IPS DF 6.9 (cell line): ENCODE measurements around the gene MYB.

Experiments used
- DNase-seq: peaks from one replicate; pipeline ENCODE4 v3.0.0-alpha.2; 2013; ENCODE audit warnings: low read depth, low spot score
- H3K27ac ChIP-seq: one replicate; pipeline ENCODE4 v1.5.1; 2013; ENCODE audit warnings: low read length, control low read depth
- H3K27me3 ChIP-seq: 2 replicates; pipeline ENCODE4 v1.6.1; 2013; ENCODE audit warnings: mild to moderate bottlenecking, low read length; ENCODE audit not compliant: control insufficient read depth, insufficient read depth
- H3K36me3 ChIP-seq: 2 replicates; pipeline ENCODE4 v1.6.1; 2013; ENCODE audit warnings: low read length; ENCODE audit not compliant: control insufficient read depth, insufficient read depth
- H3K4me1 ChIP-seq: 2 replicates; pipeline ENCODE4 v1.6.1; 2013; ENCODE audit warnings: low read length; ENCODE audit not compliant: control insufficient read depth, insufficient read depth
- H3K4me3 ChIP-seq: 2 replicates; pipeline ENCODE4 v1.5.1; 2013; ENCODE audit warnings: mild to moderate bottlenecking, low read length
- H3K9me3 ChIP-seq: 2 replicates; pipeline ENCODE4 v1.6.1; 2013; ENCODE audit warnings: low read length, inconsistent platforms; ENCODE audit not compliant: control insufficient read depth, insufficient read depth
- WGBS: extraction: QIAGEN DNeasy Blood & Tissue Kit; methylation state at CpG from one replicate; pipeline ENCODE4 v1.1.7; 2013; ENCODE audit warnings: mixed read lengths, missing lambda C conversion rate; ENCODE audit not compliant: insufficient read length, insufficient coverage; 5-methylcytosine and 5-hydroxymethylcytosine counted together

MYB gene

GRCh38 chr6:135265278-135265677, 84.2 kb downstream of the MYB start:
- no peaks in the 10 kb centered on the region for H3K27me3 ChIP-seq
- DNase-seq, result no peak
- no peak overlapping the region for H3K27ac ChIP-seq
- no peaks in the 10 kb centered on the region for H3K36me3 ChIP-seq
- no CpG with 5 or more reads among the region's 3 CpGs for WGBS
- peaks cover 4% of the 10 kb centered on the region; the same call in 1 of the 2 replicates for H3K4me1 ChIP-seq
- H3K9me3 ChIP-seq, result no peaks in the 10 kb centered on the region
- H3K4me3 ChIP-seq, result no peak overlapping the region

- Histone ChIP-seq H3K27me3 (no peaks in the 10 kb centered on the region), H3K9me3 (no peaks in the 10 kb centered on the region), H3K4me3 (no peak overlapping the region), H3K4me1 (peaks cover 6% of the 10 kb centered on the region), H3K36me3 (no peaks in the 10 kb centered on the region), H3K27ac (no peak overlapping the region)
- WGBS, result no CpG with 5 or more reads among the region's 8 CpGs
- DNase-seq, result no peak
Measured at GRCh38 chr6:135266675-135267074, 85.6 kb downstream of the MYB start.

GRCh38 chr6:135267085-135267484, 86.0 kb downstream of the MYB start:
- no CpG with 5 or more reads among the region's 2 CpGs for WGBS
- Histone ChIP-seq H3K4me3 (no peak overlapping the region), H3K27me3 (no peaks in the 10 kb centered on the region), H3K36me3 (no peaks in the 10 kb centered on the region), H3K4me1 (peaks cover 7% of the 10 kb centered on the region), H3K9me3 (no peaks in the 10 kb centered on the region), H3K27ac (no peak overlapping the region)
- DNase-seq, result no peak

- no peak overlapping the region for H3K27ac ChIP-seq
- WGBS, result no CpG with 5 or more reads among the region's 3 CpGs
- peaks cover 7% of the 10 kb centered on the region for H3K4me1 ChIP-seq
- no peaks in the 10 kb centered on the region for H3K36me3 ChIP-seq
- H3K4me3 ChIP-seq, result no peak overlapping the region
- no peaks in the 10 kb centered on the region for H3K27me3 ChIP-seq
- no peaks in the 10 kb centered on the region for H3K9me3 ChIP-seq
- no peak for DNase-seq
Measured at GRCh38 chr6:135268263-135268662, 87.2 kb downstream of the MYB start.

GRCh38 chr6:135268740-135269139, 87.6 kb downstream of the MYB start:
- no peak for DNase-seq
- Histone ChIP-seq H3K36me3 (no peaks in the 10 kb centered on the region), H3K4me1 (peaks cover 6% of the 10 kb centered on the region), H3K9me3 (no peaks in the 10 kb centered on the region), H3K27me3 (no peaks in the 10 kb centered on the region), H3K27ac (no peak overlapping the region), H3K4me3 (no peak overlapping the region)
- WGBS, result no CpG with 5 or more reads among the region's 3 CpGs
